ENCODE results near the gene RPS8. TPM values are rescaled to one million over a fixed set of nuclear protein-coding genes. Genes with fewer than 3 reads are reported as not detected.

The RPS8 gene
- total and polyA plus RNA-seq, 2 of the 8 experiments (the other 6 are each of a cell fraction or from before 2014, with no cell fraction given): 2,261 to 2,407 TPM

DNA sequence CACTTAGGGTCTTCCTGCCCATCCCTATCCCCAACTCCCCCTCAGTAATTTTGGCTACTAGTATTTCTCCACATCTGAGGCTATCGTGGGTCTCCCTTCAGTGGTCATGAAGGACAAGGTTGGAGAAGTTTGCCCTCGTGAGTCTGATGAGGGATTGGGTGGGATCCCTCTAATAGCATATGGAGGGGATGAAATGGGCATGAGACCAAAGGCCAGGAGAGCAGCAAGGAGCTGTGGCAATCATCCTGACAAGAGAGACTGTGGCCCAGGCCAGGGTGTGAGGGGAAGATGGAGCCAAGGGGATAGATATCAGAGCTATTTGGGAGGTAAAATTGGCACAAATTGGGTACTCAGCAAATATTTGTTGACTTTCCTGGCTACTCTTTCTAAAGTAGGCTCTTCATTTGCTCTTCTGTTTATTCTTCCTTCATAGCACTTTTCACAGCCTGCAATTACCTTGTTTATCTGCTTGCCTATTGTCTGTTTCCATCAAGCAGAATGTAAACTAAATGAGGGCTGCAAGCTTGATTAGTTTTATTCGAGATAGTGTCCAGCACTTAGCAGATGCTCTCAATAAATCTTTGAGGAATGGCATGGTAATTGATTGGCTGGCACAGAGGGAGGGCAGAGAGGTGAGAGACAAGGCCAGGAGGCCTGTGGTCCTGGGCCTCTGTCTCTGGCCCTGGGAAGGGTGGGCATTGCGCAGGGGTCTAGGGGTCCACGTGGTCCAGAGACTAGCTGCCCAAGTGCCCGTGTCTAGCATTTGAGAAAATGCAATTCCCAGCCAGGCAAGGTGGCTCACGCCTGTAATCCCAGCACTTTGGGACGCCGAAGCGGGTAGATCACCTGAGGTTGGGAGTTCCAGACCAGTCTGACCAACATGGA lies 23.4 kb downstream of the RPS8 start (continued):
- no peak for TF ChIP-seq JUND (IDR thresholded peaks at IDR 0.05; ENCODE audit: low read length)
- TF ChIP-seq GABPA (IDR thresholded peaks at IDR 0.05; ENCODE audit: borderline replicate concordance, insufficient read depth, low read length): no peak
- TF ChIP-seq POU5F1 (IDR thresholded peaks at IDR 0.05; ENCODE audit: low read depth, low read length): no peak
- TF ChIP-seq, protein P1, sequence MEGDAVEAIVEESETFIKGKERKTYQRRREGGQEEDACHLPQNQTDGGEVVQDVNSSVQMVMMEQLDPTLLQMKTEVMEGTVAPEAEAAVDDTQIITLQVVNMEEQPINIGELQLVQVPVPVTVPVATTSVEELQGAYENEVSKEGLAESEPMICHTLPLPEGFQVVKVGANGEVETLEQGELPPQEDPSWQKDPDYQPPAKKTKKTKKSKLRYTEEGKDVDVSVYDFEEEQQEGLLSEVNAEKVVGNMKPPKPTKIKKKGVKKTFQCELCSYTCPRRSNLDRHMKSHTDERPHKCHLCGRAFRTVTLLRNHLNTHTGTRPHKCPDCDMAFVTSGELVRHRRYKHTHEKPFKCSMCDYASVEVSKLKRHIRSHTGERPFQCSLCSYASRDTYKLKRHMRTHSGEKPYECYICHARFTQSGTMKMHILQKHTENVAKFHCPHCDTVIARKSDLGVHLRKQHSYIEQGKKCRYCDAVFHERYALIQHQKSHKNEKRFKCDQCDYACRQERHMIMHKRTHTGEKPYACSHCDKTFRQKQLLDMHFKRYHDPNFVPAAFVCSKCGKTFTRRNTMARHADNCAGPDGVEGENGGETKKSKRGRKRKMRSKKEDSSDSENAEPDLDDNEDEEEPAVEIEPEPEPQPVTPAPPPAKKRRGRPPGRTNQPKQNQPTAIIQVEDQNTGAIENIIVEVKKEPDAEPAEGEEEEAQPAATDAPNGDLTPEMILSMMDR (IDR thresholded peaks at IDR 0.05; ENCODE audit: control extremely low read depth in 1 of 3, insufficient read depth in 1 of 3, low read depth in 1 of 3, low read length in 3 of 3): no peak
- TF ChIP-seq, protein P2, sequence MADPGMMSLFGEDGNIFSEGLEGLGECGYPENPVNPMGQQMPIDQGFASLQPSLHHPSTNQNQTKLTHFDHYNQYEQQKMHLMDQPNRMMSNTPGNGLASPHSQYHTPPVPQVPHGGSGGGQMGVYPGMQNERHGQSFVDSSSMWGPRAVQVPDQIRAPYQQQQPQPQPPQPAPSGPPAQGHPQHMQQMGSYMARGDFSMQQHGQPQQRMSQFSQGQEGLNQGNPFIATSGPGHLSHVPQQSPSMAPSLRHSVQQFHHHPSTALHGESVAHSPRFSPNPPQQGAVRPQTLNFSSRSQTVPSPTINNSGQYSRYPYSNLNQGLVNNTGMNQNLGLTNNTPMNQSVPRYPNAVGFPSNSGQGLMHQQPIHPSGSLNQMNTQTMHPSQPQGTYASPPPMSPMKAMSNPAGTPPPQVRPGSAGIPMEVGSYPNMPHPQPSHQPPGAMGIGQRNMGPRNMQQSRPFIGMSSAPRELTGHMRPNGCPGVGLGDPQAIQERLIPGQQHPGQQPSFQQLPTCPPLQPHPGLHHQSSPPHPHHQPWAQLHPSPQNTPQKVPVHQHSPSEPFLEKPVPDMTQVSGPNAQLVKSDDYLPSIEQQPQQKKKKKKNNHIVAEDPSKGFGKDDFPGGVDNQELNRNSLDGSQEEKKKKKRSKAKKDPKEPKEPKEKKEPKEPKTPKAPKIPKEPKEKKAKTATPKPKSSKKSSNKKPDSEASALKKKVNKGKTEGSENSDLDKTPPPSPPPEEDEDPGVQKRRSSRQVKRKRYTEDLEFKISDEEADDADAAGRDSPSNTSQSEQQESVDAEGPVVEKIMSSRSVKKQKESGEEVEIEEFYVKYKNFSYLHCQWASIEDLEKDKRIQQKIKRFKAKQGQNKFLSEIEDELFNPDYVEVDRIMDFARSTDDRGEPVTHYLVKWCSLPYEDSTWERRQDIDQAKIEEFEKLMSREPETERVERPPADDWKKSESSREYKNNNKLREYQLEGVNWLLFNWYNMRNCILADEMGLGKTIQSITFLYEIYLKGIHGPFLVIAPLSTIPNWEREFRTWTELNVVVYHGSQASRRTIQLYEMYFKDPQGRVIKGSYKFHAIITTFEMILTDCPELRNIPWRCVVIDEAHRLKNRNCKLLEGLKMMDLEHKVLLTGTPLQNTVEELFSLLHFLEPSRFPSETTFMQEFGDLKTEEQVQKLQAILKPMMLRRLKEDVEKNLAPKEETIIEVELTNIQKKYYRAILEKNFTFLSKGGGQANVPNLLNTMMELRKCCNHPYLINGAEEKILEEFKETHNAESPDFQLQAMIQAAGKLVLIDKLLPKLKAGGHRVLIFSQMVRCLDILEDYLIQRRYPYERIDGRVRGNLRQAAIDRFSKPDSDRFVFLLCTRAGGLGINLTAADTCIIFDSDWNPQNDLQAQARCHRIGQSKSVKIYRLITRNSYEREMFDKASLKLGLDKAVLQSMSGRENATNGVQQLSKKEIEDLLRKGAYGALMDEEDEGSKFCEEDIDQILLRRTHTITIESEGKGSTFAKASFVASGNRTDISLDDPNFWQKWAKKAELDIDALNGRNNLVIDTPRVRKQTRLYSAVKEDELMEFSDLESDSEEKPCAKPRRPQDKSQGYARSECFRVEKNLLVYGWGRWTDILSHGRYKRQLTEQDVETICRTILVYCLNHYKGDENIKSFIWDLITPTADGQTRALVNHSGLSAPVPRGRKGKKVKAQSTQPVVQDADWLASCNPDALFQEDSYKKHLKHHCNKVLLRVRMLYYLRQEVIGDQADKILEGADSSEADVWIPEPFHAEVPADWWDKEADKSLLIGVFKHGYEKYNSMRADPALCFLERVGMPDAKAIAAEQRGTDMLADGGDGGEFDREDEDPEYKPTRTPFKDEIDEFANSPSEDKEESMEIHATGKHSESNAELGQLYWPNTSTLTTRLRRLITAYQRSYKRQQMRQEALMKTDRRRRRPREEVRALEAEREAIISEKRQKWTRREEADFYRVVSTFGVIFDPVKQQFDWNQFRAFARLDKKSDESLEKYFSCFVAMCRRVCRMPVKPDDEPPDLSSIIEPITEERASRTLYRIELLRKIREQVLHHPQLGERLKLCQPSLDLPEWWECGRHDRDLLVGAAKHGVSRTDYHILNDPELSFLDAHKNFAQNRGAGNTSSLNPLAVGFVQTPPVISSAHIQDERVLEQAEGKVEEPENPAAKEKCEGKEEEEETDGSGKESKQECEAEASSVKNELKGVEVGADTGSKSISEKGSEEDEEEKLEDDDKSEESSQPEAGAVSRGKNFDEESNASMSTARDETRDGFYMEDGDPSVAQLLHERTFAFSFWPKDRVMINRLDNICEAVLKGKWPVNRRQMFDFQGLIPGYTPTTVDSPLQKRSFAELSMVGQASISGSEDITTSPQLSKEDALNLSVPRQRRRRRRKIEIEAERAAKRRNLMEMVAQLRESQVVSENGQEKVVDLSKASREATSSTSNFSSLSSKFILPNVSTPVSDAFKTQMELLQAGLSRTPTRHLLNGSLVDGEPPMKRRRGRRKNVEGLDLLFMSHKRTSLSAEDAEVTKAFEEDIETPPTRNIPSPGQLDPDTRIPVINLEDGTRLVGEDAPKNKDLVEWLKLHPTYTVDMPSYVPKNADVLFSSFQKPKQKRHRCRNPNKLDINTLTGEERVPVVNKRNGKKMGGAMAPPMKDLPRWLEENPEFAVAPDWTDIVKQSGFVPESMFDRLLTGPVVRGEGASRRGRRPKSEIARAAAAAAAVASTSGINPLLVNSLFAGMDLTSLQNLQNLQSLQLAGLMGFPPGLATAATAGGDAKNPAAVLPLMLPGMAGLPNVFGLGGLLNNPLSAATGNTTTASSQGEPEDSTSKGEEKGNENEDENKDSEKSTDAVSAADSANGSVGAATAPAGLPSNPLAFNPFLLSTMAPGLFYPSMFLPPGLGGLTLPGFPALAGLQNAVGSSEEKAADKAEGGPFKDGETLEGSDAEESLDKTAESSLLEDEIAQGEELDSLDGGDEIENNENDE (IDR thresholded peaks at IDR 0.05; ENCODE audit: insufficient replicate concordance, low read length): no peak
- no peak for TF ChIP-seq TAF7 (optimal IDR thresholded peaks at IDR 0.05; ENCODE audit: borderline replicate concordance, low read depth, low read length)
- no peak for TF ChIP-seq TBP (IDR thresholded peaks at IDR 0.05; ENCODE audit: low read depth, low read length)
